SK-MEL-5 (cell line): ENCODE results near the gene RABGEF1. TPM values are rescaled to one million over a fixed set of nuclear protein-coding genes. Genes with fewer than 3 reads are reported as not detected.
A peak's percentile ranks its signal among the peaks of the same experiment; 100 is the strongest.
"Not testable (repeated sequence)": the region's sequence is repeated elsewhere in the genome, so short reads cannot be mapped to it uniquely, and the experiment has no call there.

ENCODE experiments used
- DNase-seq: peaks from one replicate; pipeline ENCODE4 v3.0.0-alpha.2; 2016; ENCODE audit warnings: low read depth, low spot score
- in situ Hi-C: cut with HindIII; loops from 2 replicates; pipeline ENCODE4 v1.10.0; 2016; ENCODE audit warnings: low sequenced_read_pairs, high pct_unique_total_duplicates, low pct_unique_long_range_greater_than_20kb
- total RNA-seq: library from RNA; depleted of rRNA; stranded (reverse); fragments of >200 nt; shearing (Covaris generic); gene quantifications from 2 replicates; pipeline ENCODE4 v1.2.3, GENCODE V29; 2014

RABGEF1 gene
- total RNA-seq, 1 experiment from 2014 or later = 37.6 TPM

DNA sequence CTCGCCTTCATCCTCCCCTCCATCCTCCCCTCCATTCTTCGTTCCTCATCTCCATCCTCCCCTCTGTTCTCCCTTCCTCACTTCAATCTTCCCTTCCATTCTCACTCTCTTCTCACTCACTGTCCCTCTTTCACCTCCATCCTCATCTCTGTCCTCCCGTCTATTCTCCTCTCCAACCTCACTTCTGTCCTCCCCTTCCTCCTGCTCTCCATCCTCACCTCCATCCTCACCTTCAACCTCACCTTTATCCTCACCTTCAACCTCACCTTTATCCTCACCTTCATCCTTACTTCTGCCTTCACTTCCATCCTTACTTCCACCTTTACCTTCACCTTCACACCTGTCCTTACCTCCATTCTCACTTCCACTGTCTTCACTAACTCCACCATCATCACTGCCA, 11.3 kb upstream of the RABGEF1 start:
- in situ Hi-C loops = no loop called here
- DNase-seq = no peak

DNA sequence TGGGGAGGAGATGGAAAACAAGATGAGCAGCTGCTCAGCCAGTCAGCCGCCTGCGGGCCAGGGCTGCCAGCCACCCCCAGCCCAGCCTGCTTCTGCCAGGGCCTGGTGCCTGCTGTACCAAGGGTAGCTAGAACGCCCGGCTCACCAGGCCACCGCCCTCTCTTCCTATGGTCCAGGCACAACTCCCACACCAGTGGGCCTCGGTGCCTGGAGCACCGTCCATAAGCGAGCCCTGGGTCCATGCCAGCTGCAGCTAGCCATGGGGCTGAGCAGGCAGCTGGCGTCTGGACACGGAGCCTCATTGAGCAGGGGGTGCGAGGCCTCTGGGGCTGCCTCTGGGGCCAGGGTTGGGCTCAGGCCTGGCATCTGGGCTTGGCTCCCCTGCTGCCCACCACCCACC, 8.5 kb upstream of the RABGEF1 start:
- in situ Hi-C loops = no loop called here
- DNase-seq = no peak

DNA sequence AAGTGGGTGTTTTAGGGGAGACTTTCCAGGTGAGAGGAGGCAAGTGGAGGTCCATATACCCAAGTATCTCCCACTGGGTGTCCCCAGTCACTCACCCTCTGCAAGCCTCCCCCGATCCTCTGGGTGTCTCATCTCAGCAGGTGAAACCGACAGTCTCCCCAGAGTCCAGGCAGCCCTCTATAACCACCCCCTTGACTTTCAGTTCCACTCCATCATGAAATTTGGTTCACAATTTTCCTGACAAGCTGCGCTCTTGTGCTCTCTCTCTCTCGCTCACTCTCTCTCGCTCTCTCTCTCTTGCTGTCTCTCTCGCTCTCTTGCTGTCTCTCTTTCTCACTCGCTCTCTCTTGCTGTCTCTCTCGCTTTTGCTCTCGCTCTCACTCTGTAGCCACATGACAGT, 8.1 kb upstream of the RABGEF1 start:
- in situ Hi-C loops = no loop called here
- no peak for DNase-seq

DNA sequence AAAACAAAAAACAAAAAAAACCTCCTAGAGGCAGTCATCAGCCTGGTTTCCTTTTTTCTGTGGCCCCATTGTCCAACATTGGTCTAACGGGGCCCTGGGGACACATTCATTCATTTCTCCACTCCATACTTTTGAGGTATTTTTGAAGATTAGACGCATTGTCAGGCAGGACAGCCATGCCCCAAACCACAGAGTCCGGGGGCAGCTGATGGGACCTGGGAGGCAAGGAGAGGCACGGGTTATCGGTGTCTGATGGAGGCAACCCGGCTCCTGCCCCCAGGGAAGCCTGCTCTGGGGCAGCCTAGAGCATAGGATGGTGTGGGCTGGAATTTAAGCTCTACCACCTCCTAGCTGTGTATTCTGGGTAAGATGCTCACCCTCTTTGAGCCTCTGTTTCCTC, 6.5 kb upstream of the RABGEF1 start:
- in situ Hi-C loops = no loop called here
- peak; percentile 76 for DNase-seq

DNA sequence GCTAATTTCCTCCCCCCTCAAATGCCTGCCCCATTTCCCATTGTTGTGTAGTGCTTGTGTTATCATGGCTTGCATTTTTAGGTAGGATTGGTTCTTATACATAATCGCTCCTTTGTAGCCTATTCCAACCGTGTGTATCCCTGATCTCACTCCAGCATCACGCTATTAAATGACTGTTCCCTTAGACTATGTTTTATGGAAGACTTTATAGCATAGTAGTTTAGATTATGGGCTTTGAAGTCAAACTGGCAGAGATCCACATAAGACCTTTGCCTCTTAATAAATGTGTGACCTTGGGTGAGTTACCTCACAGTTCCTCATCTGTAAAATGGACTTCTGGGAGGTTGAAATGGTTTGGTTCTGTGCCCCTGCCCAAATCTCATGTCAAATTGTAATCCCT, 5.4 kb upstream of the RABGEF1 start:
- DNase-seq = no peak
- in situ Hi-C loops = no loop called here

- in situ Hi-C loops = no loop called here
- DNase-seq = no peak
Measured at GRCh38 chr7:66735850-66736249, 4.7 kb upstream of the RABGEF1 start.

- no peak for DNase-seq
Measured at GRCh38 chr7:66736892-66737291, 3.6 kb upstream of the RABGEF1 start.

GRCh38 chr7:66737667-66738066, 2.9 kb upstream of the RABGEF1 start:
- DNase-seq = no peak
- in situ Hi-C loops = no loop called here

More at GRCh38 chr7:66736892-66737291, 3.6 kb upstream of the RABGEF1 start:
- in situ Hi-C loops = no loop called here

DNA sequence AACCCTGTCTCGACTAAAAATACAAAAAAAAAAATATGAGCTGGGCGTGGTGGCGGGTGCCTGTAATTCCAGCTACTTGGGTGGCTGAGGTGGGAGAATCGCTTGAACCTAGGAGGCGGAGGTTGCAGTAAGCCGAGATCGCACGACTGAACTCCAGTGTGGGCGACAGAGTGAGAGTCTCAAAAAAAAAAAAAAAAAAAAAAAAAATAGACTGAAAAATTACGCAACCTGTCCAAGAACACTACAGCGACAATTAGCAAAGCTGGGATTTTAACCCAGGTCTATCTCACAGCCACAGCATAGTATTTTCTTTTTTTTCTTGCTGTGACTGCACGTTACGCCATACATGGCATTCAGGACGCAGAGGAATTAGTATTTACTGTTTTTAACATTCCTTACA, 1.1 kb upstream of the RABGEF1 start:
- in situ Hi-C loops = no loop called here
- DNase-seq = no peak

DNA sequence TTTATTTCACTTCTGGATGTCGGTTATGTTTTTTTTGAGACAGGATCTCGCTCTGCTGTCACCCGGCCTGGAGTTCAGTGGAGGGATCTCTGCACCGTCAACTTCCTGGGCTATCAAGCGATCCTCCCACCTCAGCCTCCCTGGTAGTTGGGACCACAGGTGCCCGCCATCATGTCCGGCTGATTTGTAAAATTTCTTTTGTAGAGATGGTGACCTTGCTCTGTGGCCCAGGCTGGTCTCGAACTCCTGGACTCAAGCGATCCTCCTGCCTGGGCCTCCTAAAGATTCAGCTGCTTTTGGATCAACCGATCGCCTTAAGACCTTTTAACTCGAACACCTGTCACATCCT, 606 bp upstream of the RABGEF1 start:
- DNase-seq = no peak
- in situ Hi-C loops = no loop called here

- DNase-seq = peak; percentile 50
- in situ Hi-C loops = not testable (repeated sequence)
Measured at GRCh38 chr7:66740980-66741709, 612 bp downstream of the RABGEF1 start.

DNA sequence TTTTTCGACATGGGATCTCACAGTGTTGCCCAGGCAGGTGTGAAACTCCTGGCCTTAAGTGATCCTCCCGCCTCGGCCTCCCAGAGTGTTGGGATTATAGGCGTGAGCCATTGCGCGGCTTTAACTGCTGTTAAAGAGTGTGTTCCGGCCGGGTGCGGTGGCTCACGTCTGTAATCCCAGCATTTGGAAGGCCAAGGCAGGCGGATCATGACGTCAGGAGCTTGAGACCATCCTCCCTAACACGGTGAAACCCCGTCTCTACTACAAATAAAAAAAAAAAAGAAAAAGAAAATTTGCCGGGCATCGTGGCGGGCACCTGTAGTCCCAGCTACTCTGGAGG, 1.1 kb downstream of the RABGEF1 start:
- DNase-seq = no peak

DNA sequence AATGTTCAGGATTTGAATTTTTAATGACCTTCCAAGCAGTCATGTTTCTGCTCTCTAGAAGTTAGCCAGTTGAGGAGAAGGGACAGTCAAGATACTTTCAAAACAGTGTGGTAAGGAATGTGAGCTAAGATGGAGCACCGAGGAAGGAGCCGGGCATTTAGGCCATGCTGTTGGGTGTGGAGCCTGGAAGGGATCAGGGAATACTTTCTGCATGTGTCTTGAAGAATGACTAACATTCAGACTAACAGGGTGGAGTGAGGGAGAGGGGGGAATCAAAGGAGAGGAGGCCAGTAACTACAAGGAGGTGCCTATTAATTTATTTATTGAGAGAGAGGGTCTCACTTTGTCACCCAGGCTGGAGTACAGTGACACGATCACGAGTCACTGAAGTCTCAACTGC, 1.8 kb downstream of the RABGEF1 start:
- in situ Hi-C loops = not testable (repeated sequence)

More for the DNA sequence above, 1.1 kb downstream of the RABGEF1 start:
- in situ Hi-C loops = no loop called here

GRCh38 chr7:66743920-66744319, 3.4 kb downstream of the RABGEF1 start:
- in situ Hi-C loops = no loop called here
- DNase-seq = no peak

More for the DNA sequence above, 1.8 kb downstream of the RABGEF1 start:
- not testable (repeated sequence) for DNase-seq

GRCh38 chr7:66747385-66747784, 6.9 kb downstream of the RABGEF1 start:
- no peak for DNase-seq
- in situ Hi-C loops = no loop called here

DNA sequence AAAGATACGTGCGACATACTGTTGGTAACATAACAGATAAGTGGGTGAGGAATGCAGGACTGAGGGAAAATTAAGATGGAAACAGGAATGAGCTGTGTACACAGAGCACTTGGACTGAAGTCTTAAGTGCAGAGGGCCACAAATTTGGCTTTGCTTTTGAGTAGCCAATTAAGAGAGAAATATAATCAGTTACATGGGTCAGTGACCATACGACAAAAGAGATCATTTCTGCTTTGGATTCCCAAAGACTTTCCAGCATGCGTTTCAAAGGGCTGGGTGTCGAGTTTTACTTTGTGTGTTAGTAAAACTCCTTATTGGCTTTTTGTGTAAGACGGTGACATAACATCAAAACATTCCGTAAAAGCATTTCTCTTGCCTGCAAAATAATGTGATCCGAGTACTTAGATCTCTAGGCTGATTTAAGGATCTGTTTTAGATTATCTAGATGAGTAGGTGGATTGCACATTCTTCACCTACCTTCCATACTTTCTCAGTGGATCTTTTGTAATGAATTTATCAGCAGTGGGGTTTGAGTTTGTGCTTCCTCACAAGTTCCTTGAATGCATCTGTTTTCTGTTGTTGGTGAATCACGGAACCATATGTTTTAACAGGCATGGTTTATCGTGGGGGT, 7.5 kb downstream of the RABGEF1 start:
- in situ Hi-C loops = no loop called here
- no peak for DNase-seq

- in situ Hi-C loops = no loop called here
- no peak for DNase-seq
Measured at GRCh38 chr7:66748791-66749190, 8.3 kb downstream of the RABGEF1 start.

- no peak for DNase-seq
- in situ Hi-C loops = no loop called here
Measured at GRCh38 chr7:66751945-66752344, 11.4 kb downstream of the RABGEF1 start.

DNA sequence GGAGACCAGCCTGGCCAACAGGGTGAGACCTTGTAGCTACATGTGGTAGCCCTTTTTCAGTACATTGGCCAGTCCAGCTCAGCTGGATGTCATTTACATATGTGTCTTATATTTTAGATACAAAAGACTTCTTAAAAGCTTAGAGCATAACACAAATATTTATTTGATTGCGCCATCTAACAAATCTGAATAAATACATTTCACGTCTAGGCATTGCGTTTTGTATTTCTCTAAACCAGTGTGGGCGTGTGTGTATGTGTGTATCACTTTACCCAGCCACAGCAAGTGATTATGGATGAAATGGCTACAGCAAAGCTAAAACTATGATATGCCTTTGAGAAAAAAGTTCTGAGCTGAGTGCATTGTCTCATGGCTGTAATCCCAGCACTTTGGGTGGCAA, 14.0 kb downstream of the RABGEF1 start:
- in situ Hi-C loops = no loop called here
- DNase-seq = no peak
